Activated CD8-positive, alpha-beta memory T cell treated with anti-CD3 and anti-CD28 coated beads for 24 hours (primary cell): Measurements from ENCODE around the gene PCDH8.

Experiments
- DNase-seq: peaks from one replicate; pipeline ENCODE4 v3.0.0-alpha.2; 2020

The PCDH8 gene

GRCh38 chr13:52811841-52812240 is 36.6 kb downstream of the PCDH8 start:
- DNase-seq, result no peak

- no peak for DNase-seq
These were observed 37.9 kb downstream of the PCDH8 start for GRCh38 chr13:52810526-52810925.

GRCh38 chr13:52810011-52810410 is 38.4 kb downstream of the PCDH8 start:
- DNase-seq, result no peak

- peak; percentile 66 for DNase-seq
These were observed 39.1 kb downstream of the PCDH8 start for GRCh38 chr13:52809310-52809769.

- DNase-seq, result no peak
These were observed 39.6 kb downstream of the PCDH8 start for GRCh38 chr13:52808842-52809219.

- DNase-seq, result no peak
These were observed 42.4 kb downstream of the PCDH8 start for GRCh38 chr13:52806029-52806428.

GRCh38 chr13:52804202-52804641 is 44.2 kb downstream of the PCDH8 start:
- no peak for DNase-seq

GRCh38 chr13:52800856-52801255 is 47.6 kb downstream of the PCDH8 start:
- no peak for DNase-seq

GRCh38 chr13:52798770-52799430 is 49.5 kb downstream of the PCDH8 start:
- DNase-seq, result no peak

- DNase-seq, result no peak
These were observed 51.3 kb downstream of the PCDH8 start for GRCh38 chr13:52797176-52797575.

- DNase-seq, result no peak
These were observed 53.9 kb downstream of the PCDH8 start for GRCh38 chr13:52794589-52794988.

- DNase-seq, result no peak
These were observed 54.9 kb downstream of the PCDH8 start for GRCh38 chr13:52793515-52794061.
